ENCODE measurements around the gene MEFV.

- TF ChIP-seq CTCF (IDR thresholded peaks at IDR 0.05; ENCODE audit: low read depth, low read length) (no peak), EZH2phosphoT487 (IDR thresholded peaks at IDR 0.05; ENCODE audit: low read depth) (no peak)
Observed at GRCh38 chr16:3274947-3275346, 18.5 kb upstream of the MEFV start.
